ENCODE results near the gene ABHD12B.

Gene ABHD12B

DNA sequence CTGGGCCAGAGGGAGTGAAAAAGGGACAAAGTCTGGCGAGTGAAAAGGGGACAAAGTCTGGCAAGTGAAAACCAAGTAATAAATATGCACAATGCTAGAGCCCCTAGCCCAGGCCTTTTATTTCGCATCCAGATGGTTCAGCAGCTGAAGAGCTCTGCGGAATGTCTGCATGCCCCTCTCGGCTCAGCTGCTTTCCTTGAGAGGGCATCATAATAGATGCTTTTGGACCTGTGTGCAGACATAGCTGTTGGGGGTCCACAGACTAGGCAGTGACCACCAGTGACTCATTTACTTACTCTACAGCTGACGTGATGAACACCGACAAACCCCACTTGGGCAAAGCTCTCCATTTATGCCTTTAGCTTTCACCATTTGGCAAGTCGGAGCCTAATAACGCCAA is 45.2 kb upstream of the ABHD12B start:
- TF ChIP-seq TAF1 (IDR thresholded peaks at IDR 0.05; ENCODE audit: borderline replicate concordance, insufficient read depth, low read length) (no peak), POLR2AphosphoS5 (IDR thresholded peaks at IDR 0.05; ENCODE audit: low read depth, low read length) (no peak), SIN3A (IDR thresholded peaks at IDR 0.05; ENCODE audit: borderline replicate concordance, insufficient read depth, low read length) (no peak), FOXP2 (optimal IDR thresholded peaks at IDR 0.05; ENCODE audit: borderline replicate concordance, extremely low read depth, extremely low read length, insufficient read depth) (no peak)
- TF ChIP-seq, protein P1, sequence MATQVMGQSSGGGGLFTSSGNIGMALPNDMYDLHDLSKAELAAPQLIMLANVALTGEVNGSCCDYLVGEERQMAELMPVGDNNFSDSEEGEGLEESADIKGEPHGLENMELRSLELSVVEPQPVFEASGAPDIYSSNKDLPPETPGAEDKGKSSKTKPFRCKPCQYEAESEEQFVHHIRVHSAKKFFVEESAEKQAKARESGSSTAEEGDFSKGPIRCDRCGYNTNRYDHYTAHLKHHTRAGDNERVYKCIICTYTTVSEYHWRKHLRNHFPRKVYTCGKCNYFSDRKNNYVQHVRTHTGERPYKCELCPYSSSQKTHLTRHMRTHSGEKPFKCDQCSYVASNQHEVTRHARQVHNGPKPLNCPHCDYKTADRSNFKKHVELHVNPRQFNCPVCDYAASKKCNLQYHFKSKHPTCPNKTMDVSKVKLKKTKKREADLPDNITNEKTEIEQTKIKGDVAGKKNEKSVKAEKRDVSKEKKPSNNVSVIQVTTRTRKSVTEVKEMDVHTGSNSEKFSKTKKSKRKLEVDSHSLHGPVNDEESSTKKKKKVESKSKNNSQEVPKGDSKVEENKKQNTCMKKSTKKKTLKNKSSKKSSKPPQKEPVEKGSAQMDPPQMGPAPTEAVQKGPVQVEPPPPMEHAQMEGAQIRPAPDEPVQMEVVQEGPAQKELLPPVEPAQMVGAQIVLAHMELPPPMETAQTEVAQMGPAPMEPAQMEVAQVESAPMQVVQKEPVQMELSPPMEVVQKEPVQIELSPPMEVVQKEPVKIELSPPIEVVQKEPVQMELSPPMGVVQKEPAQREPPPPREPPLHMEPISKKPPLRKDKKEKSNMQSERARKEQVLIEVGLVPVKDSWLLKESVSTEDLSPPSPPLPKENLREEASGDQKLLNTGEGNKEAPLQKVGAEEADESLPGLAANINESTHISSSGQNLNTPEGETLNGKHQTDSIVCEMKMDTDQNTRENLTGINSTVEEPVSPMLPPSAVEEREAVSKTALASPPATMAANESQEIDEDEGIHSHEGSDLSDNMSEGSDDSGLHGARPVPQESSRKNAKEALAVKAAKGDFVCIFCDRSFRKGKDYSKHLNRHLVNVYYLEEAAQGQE (IDR thresholded peaks at IDR 0.05; ENCODE audit: insufficient read depth in 1 of 2, low read depth in 2 of 2, low read length in 2 of 2), result no peak

DNA sequence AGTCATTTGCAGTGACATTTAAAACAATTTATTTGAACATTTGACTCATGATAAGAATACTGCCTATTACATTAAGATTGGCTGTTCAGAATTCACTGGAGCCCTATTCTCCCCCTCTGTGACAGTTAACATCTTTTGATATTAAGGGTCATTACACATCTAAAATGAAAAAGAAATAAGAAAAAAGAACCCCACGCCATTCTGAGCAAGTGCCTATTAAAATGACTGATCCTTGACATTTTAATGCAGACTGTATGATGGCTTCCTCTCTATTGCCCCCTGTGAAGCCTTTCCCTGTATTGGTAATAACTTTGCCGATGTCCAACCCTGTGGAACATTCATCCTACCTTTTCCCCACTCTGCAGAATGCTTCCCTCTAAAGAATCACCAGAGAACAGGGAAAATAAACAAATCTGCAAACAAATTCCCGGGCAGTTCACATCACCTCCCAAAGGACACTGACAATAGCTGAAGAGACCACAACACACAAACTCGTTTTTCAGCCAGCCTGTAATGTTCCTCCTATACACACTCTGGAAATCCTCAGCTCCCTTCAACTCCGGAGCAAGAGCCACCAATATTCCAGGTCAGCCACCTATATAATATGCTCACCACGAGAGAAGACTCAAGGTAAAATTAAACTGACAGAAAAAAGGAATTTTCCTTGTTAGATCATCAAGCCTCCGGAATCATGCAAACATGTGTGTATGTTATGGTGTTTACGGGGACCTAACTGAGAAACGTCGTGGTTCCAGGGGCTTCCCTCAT is 42.9 kb upstream of the ABHD12B start:
- TF ChIP-seq TAF1 (IDR thresholded peaks at IDR 0.05; ENCODE audit: borderline replicate concordance, insufficient read depth, low read length) (no peak), SIN3A (IDR thresholded peaks at IDR 0.05; ENCODE audit: borderline replicate concordance, insufficient read depth, low read length) (no peak), POLR2AphosphoS5 (IDR thresholded peaks at IDR 0.05; ENCODE audit: low read depth, low read length) (no peak), FOXP2 (optimal IDR thresholded peaks at IDR 0.05; ENCODE audit: borderline replicate concordance, extremely low read depth, extremely low read length, insufficient read depth) (no peak)
- TF ChIP-seq, protein P1 (IDR thresholded peaks at IDR 0.05; ENCODE audit: insufficient read depth in 1 of 2, low read depth in 2 of 2, low read length in 2 of 2), result no peak

GRCh38 chr14:50829489-50830043 is 42.3 kb upstream of the ABHD12B start:
- TF ChIP-seq SIN3A (IDR thresholded peaks at IDR 0.05; ENCODE audit: borderline replicate concordance, insufficient read depth, low read length), result no peak

- TF ChIP-seq, protein P1 (IDR thresholded peaks at IDR 0.05; ENCODE audit: insufficient read depth in 1 of 2, low read depth in 2 of 2, low read length in 2 of 2), result no peak
- TF ChIP-seq FOXP2 (optimal IDR thresholded peaks at IDR 0.05; ENCODE audit: borderline replicate concordance, extremely low read depth, extremely low read length, insufficient read depth), result no peak
- TF ChIP-seq SIN3A (IDR thresholded peaks at IDR 0.05; ENCODE audit: borderline replicate concordance, insufficient read depth, low read length), result no peak
- TF ChIP-seq POLR2AphosphoS5 (IDR thresholded peaks at IDR 0.05; ENCODE audit: low read depth, low read length), result no peak
- no peak for TF ChIP-seq TAF1 (IDR thresholded peaks at IDR 0.05; ENCODE audit: borderline replicate concordance, insufficient read depth, low read length)
These were observed 41.6 kb upstream of the ABHD12B start for GRCh38 chr14:50830044-50830931.

- TF ChIP-seq, protein P1 (IDR thresholded peaks at IDR 0.05; ENCODE audit: insufficient read depth in 1 of 2, low read depth in 2 of 2, low read length in 2 of 2), result no peak
- TF ChIP-seq FOXP2 (optimal IDR thresholded peaks at IDR 0.05; ENCODE audit: borderline replicate concordance, extremely low read depth, extremely low read length, insufficient read depth), result no peak
- no peak for TF ChIP-seq TAF1 (IDR thresholded peaks at IDR 0.05; ENCODE audit: borderline replicate concordance, insufficient read depth, low read length)
- TF ChIP-seq POLR2AphosphoS5 (IDR thresholded peaks at IDR 0.05; ENCODE audit: low read depth, low read length), result no peak
- no peak for TF ChIP-seq SIN3A (IDR thresholded peaks at IDR 0.05; ENCODE audit: borderline replicate concordance, insufficient read depth, low read length)
These were observed 40.7 kb upstream of the ABHD12B start, which contains the start of gene NIN for GRCh38 chr14:50830932-50831725. NIN (minus strand) TSS chr14:50831162; CDS start chr14:50822056, 9,106 bp downstream.
